HS-5 (cell line): ENCODE measurements around the gene PPCDC.
A peak's percentile ranks its signal among the peaks of the same experiment; 100 is the strongest.
"Not testable (repeated sequence)": the region's sequence is repeated elsewhere in the genome, so short reads cannot be mapped to it uniquely, and the experiment has no call there.

Source experiments
- DNase-seq: peaks from one replicate; pipeline ENCODE4 v3.0.0-alpha.2; 2012; ENCODE audit warnings: low read depth

PPCDC gene

GRCh38 chr15:75065851-75066509 lies 42.6 kb downstream of the PPCDC start:
- no peak for DNase-seq

- peak; percentile 57 for DNase-seq
Measured at GRCh38 chr15:75067123-75067830, 43.9 kb downstream of the PPCDC start.

GRCh38 chr15:75068748-75069147 lies 45.4 kb downstream of the PPCDC start:
- DNase-seq = no peak

- DNase-seq = no peak
Measured at GRCh38 chr15:75069301-75069925, 46.0 kb downstream of the PPCDC start.

GRCh38 chr15:75070674-75071073 lies 47.3 kb downstream of the PPCDC start:
- DNase-seq = no peak

GRCh38 chr15:75073197-75073596 lies 49.8 kb downstream of the PPCDC start:
- DNase-seq = no peak

GRCh38 chr15:75076277-75076676 lies 52.9 kb downstream of the PPCDC start:
- DNase-seq = no peak

GRCh38 chr15:75077551-75077961 lies 54.2 kb downstream of the PPCDC start:
- DNase-seq = not testable (repeated sequence)

GRCh38 chr15:75081150-75081549 lies 57.8 kb downstream of the PPCDC start:
- no peak for DNase-seq

GRCh38 chr15:75082689-75083088 lies 59.3 kb downstream of the PPCDC start:
- DNase-seq = no peak

GRCh38 chr15:75085708-75086107 lies 62.3 kb downstream of the PPCDC start:
- DNase-seq = not testable (repeated sequence)

- no peak for DNase-seq
Measured at GRCh38 chr15:75089456-75090387, 66.3 kb downstream of the PPCDC start.

- DNase-seq = no peak
Measured at GRCh38 chr15:75090388-75090734, 67.0 kb downstream of the PPCDC start.

GRCh38 chr15:75091814-75092213 lies 68.4 kb downstream of the PPCDC start:
- DNase-seq = no peak

GRCh38 chr15:75094961-75095478 lies 71.6 kb downstream of the PPCDC start:
- DNase-seq = not testable (repeated sequence)

- no peak for DNase-seq
Measured at GRCh38 chr15:75095594-75095993, 72.2 kb downstream of the PPCDC start.

- DNase-seq = no peak
Measured at GRCh38 chr15:75097939-75098338, 74.5 kb downstream of the PPCDC start.

- no peak for DNase-seq
Measured at GRCh38 chr15:75098404-75098803, 75.0 kb downstream of the PPCDC start.
